KBM-7 (cell line): ENCODE data around the gene PRPF8.
"Not testable (repeated sequence)": the region's sequence is repeated elsewhere in the genome, so short reads cannot be mapped to it uniquely, and the experiment has no call there.

Source experiments
- DNase-seq: peaks from one replicate; pipeline ENCODE4 v3.0.0-alpha.2; 2015
- in situ Hi-C: fragments of 300-500 bp; cut with MboI; formaldehyde crosslinking; loops from 2 replicates; pipeline ENCODE4 v1.14.3; 2020; ENCODE audit warnings: low sequenced_read_pairs, low pct_unique_long_range_greater_than_20kb, mixed read lengths

Gene PRPF8

DNA sequence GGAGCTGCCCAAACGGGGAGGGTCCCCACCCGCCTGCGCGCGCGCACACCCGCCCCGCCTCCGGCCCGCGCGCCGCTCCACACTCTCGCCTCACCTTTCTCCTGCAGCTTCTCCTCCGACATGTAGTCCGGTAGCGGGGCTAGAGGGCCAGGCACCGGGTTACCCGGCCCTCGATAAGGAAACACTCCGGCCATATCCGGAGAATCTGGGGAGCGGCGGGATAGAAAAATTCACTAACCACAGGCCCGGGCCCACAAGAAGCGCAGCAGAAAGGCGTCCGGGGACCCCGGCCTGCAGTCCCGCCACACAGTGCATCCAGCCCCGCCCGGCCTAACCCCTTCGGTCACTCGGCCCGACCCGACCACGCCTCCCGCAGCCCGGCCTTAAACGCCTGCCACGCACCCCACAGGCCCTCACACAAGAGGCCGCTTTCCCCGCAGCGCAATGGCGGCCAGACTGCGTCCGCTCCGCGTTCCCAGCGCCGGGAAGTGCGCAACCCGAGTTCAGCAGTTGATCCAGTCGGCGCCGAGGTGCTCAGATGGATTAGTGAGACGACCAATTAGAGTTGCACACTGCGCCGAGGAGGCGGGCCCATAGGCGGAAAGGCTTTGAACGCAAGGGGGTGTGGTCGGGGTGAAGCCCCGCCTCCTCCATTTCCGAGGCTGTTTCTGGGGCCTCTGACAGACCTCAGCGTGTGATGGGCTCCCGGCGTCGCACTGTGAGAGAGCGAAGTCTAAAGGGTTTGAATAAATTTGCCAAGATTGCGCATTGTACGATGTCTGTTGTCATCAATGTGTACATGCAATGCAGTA, at the start of gene PRPF8:
PRPF8 (minus strand) TSS at position 490 of the 812 bp plus-strand sequence; CDS start at position 194, 296 bp downstream.
- in situ Hi-C loops: no loop called here
- DNase-seq: peak; percentile 98

DNA sequence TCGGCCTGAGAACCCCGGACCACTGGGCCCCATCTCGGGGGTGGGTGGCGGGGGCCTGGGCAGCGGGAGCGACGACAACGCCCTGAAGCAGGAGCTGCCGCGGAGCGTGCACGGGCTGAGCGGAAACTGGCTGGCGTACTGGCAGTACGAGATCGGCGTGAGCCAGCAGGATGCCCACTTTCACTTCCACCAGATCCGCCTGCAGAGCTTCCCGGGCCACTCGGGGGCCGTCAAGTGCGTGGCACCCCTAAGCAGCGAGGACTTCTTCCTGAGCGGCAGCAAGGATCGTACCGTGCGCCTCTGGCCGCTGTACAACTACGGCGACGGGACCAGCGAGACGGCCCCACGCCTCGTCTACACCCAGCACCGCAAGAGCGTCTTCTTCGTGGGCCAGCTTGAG, 49.1 kb upstream of the PRPF8 start:
- DNase-seq: no peak
- in situ Hi-C loops: no loop called here

GRCh38 chr17:1732833-1733321, 48.2 kb upstream of the PRPF8 start:
- no peak for DNase-seq
- in situ Hi-C loops: no loop called here

DNA sequence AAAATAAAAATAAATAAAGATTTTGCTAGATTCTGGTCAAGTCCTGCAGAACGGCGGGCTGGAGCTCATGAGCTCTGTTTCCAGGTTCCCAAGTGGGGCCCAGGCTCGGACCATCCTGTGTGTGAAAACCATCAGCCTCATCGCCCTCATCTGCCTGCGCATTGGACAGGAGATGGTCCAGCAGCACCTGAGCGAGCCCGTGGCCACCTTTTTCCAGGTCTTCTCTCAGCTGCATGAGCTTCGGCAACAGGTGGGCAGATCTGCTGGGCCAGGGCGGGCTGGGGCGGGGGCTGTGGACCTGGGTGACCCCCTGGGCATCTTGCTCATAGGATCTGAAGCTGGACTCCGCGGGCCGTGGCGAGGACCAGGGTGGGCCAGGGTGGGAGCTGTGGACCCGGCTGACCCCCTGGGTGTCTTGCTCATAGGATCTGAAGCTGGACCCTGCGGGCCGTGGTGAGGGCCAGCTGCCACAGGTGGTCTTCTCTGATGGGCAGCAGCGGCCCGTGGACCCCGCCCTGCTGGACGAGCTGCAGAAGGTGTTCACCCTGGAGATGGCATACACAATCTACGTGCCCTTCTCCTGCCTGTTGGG, 47.7 kb upstream of the PRPF8 start:
- no peak for DNase-seq
- in situ Hi-C loops: no loop called here

- no peak for DNase-seq
- in situ Hi-C loops: no loop called here
Measured at GRCh38 chr17:1731194-1731506, 46.5 kb upstream of the PRPF8 start.

DNA sequence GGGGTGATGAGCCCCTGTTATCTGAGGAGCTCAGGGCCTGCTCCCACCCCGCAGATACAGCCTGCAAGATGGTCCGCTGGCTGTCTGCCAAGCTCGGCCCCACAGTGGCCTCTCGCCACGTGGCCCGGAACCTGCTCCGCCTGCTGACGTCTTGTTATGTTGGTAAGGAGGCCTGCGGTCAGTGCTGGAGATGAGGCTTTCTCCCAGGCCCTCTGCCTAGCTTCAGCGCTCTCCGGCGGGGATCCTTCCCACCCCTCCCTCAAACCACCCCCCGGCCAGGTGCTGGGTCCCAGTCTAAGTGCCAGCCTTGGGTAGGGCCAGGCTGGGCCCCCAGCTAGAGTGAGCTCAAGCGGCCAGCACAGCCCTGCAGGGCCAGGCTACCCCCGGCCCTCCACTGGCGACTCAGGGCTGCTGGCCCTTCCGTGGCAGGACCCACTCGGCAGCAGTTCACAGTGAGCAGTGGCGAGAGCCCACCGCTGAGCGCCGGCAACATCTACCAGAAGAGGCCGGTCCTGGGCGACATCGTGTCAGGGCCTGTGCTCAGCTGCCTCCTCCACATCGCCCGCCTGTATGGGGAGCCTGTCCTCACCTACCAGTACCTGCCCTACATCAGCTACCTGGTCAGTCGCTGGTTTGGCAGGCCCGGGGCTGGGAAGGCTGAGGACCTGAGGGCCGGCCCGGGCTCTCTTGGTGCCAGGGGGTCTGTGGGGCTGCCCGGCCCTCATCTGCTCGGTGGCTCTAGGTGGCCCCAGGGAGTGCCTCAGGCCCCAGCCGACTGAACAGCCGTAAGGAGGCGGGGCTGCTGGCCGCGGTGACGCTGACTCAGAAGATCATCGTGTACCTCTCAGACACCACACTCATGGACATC, 45.9 kb upstream of the PRPF8 start:
- in situ Hi-C loops: no loop called here
- no peak for DNase-seq

DNA sequence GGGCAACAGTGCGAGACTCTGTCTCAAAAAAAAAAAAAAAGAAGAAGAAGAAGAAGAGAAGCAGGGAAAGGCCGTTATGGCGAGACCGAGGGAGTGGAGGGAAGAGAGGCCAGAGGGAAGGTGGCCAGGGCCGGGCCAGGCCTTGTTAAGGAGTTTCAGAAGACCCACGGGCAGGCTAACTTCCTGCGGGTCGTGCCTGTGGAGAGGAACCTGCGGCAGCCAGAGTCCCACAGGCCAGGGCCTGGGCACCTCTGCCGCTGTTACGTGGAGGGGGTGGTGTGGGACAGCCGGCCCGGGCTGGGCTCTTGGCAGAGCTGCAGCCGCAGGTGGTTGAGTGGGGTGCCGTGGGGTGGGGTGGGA, 45.3 kb upstream of the PRPF8 start:
- DNase-seq: no peak
- in situ Hi-C loops: no loop called here

- no peak for DNase-seq
- in situ Hi-C loops: no loop called here
Measured at GRCh38 chr17:1727876-1728630, 43.4 kb upstream of the PRPF8 start.

GRCh38 chr17:1727258-1727789, 42.7 kb upstream of the PRPF8 start:
- DNase-seq: no peak
- in situ Hi-C loops: no loop called here

- no peak for DNase-seq
- in situ Hi-C loops: no loop called here
Measured at GRCh38 chr17:1726626-1727257, 42.1 kb upstream of the PRPF8 start.

- in situ Hi-C loops: no loop called here
- no peak for DNase-seq
Measured at GRCh38 chr17:1725642-1726511, 41.2 kb upstream of the PRPF8 start.

GRCh38 chr17:1724869-1725641, 40.4 kb upstream of the PRPF8 start:
- in situ Hi-C loops: no loop called here
- peak; percentile 53 for DNase-seq

GRCh38 chr17:1724351-1724868, 39.7 kb upstream of the PRPF8 start, which contains the start of gene WDR81:
WDR81 (plus strand) TSS chr17:1724704; CDS start chr17:1724960, 256 bp downstream.
- DNase-seq: peak; percentile 75
- in situ Hi-C loops: no loop called here

- DNase-seq, in situ Hi-C loops: not testable (repeated sequence)
Measured at GRCh38 chr17:1722022-1722421, 37.4 kb upstream of the PRPF8 start.

GRCh38 chr17:1720856-1721386, 36.3 kb upstream of the PRPF8 start:
- in situ Hi-C loops: no loop called here
- DNase-seq: peak; percentile 78

DNA sequence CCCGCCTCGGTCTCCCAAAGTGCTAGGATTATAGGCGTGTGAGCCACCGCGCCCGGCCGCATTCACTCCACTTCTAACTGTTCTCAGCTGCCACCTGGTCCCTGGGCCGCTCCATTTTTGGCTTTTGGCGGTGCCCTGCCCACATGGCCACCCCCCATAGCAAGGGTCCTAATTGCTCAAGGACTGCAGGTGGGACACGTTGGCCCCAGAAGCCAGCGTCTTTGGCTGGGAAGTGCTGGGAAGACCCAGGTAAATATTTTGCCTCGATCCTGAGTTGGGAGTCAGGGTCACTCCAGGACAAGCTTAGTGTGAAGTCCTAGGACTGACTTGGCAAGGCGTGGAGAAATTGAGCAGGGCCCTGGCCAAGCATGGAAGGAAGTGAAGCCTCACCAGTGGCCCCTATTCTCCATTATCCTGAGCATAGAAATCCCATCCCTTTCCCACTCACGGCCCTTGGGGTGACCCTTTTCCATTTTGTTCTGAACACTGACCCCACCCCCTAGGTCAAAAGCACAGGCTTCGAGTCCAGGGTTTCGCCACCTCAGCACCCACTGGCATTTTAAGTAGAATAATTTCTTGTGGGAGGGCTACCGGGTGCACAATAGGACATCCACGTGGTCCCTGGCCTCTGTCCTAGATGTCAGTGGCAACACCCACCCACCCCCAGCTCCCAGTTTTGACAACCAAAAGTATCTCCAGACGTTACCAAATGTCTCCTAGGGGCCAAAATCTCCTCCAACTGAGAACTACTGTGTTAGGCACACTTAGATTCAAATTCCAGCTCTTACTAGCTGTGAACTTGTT, 33.9 kb upstream of the PRPF8 start:
- no peak for DNase-seq
- in situ Hi-C loops: no loop called here
